DOHH2 (cell line): ENCODE measurements around the gene PSAT1.

Experiments
- CTCF ChIP-seq: fragments of 200-600 bp; sonication (generic); IDR thresholded peaks from one replicate; pipeline ENCODE4 v1.5.1; 2014; ENCODE audit warnings: antibody characterized with exemption, mild to moderate bottlenecking, low read depth, low read length; ENCODE audit not compliant: poor library complexity, severe bottlenecking
- EZH2phosphoT487 ChIP-seq: fragments of 200-600 bp; sonication (generic); IDR thresholded peaks from 2 replicates; pipeline ENCODE4 v1.6.1; 2017; ENCODE audit warnings: borderline replicate concordance, mild to moderate bottlenecking, antibody characterized with exemption, low read length, moderate library complexity, mixed read lengths

GRCh38 chr9:78278801-78279200 is 18.1 kb upstream of the PSAT1 start:
- TF ChIP-seq CTCF (no peak), EZH2phosphoT487 (no peak)
